GM23338 (cell line): ENCODE data around the gene STRA6. TPM values are rescaled to one million over a fixed set of nuclear protein-coding genes. Genes with fewer than 3 reads are reported as not detected.

Experiments used
- ATAC-seq: fragments of 200-7000 bp; cut with Tn5 transposase; 3 replicates; pipeline ENCODE4 v1.9.1; 2020
- DNase-seq: peaks from one replicate; pipeline ENCODE4 v3.0.0-alpha.2; 2015; ENCODE audit warnings: low spot score
- H2AFZ ChIP-seq: fragments of 200-600 bp; sonication (generic); 2 replicates; pipeline ENCODE4 v1.8.0; 2016; ENCODE audit warnings: antibody characterized with exemption, mild to moderate bottlenecking, moderate library complexity
- H3F3A ChIP-seq: fragments of 200-600 bp; sonication (generic); replicated peaks from 2 replicates; pipeline ENCODE4 v1.8.0; 2017; ENCODE audit warnings: antibody characterized with exemption, mixed run types, low read depth
- H3K27ac ChIP-seq: fragments of 200-600 bp; sonication (generic); 2 replicates; pipeline ENCODE4 v1.6.1; 2016; ENCODE audit warnings: low read depth
- H3K27me3 ChIP-seq: fragments of 200-600 bp; sonication (generic); 2 replicates; pipeline ENCODE4 v1.8.0; 2016; ENCODE audit warnings: mild to moderate bottlenecking, mixed run types, moderate library complexity; ENCODE audit not compliant: insufficient read depth
- H3K36me3 ChIP-seq: fragments of 200-600 bp; sonication (generic); 2 replicates; pipeline ENCODE4 v1.8.0; 2016; ENCODE audit warnings: mild to moderate bottlenecking; ENCODE audit not compliant: insufficient read depth
- H3K4me1 ChIP-seq: fragments of 200-600 bp; sonication (generic); 2 replicates; pipeline ENCODE4 v1.8.0; 2016; ENCODE audit warnings: mild to moderate bottlenecking, moderate library complexity; ENCODE audit not compliant: insufficient read depth
- H3K4me2 ChIP-seq: fragments of 200-600 bp; sonication (generic); 2 replicates; pipeline ENCODE4 v1.7.1; 2017; ENCODE audit warnings: mixed run types
- H3K4me3 ChIP-seq: fragments of 200-600 bp; sonication (generic); 2 replicates; pipeline ENCODE4 v1.6.1; 2016; ENCODE audit warnings: mixed run types
- H3K79me2 ChIP-seq: fragments of 200-600 bp; sonication (generic); replicated peaks from 2 replicates; pipeline ENCODE4 v1.8.0; 2017; ENCODE audit warnings: mild to moderate bottlenecking; ENCODE audit not compliant: insufficient read depth
- H3K9me2 ChIP-seq: fragments of 200-600 bp; sonication (generic); 2 replicates; pipeline ENCODE4 v1.8.0; 2017; ENCODE audit not compliant: insufficient read depth
- H4K20me1 ChIP-seq: fragments of 200-600 bp; sonication (generic); replicated peaks from 2 replicates; pipeline ENCODE4 v1.8.0; 2017; ENCODE audit warnings: mild to moderate bottlenecking; ENCODE audit not compliant: insufficient read depth
- H3K27ac Mint-ChIP-seq: 2 replicates; pipeline ENCODE4 v1.8.0; 2020; ENCODE audit warnings: inconsistent platforms, mild to moderate bottlenecking, moderate library complexity, mixed read lengths
- H3K27me3 Mint-ChIP-seq: 3 replicates; pipeline ENCODE4 v1.8.0; 2022; ENCODE audit warnings: low read depth, mild to moderate bottlenecking, moderate library complexity, mixed read lengths, inconsistent platforms; ENCODE audit not compliant: insufficient read depth, poor library complexity
- H3K36me3 Mint-ChIP-seq: 3 replicates; pipeline ENCODE4 v1.8.0; 2021; ENCODE audit warnings: low read depth, mild to moderate bottlenecking, inconsistent platforms, moderate library complexity, mixed read lengths
- H3K4me1 Mint-ChIP-seq: 3 replicates; pipeline ENCODE4 v1.8.0; 2020; ENCODE audit warnings: mild to moderate bottlenecking, inconsistent platforms, mixed read lengths
- H3K4me3 Mint-ChIP-seq: 3 replicates; pipeline ENCODE4 v1.8.0; 2021; ENCODE audit warnings: moderate library complexity, mild to moderate bottlenecking, inconsistent platforms, mixed read lengths
- H3K9me3 Mint-ChIP-seq: 3 replicates; pipeline ENCODE4 v1.8.0; 2020; ENCODE audit warnings: moderate library complexity, mild to moderate bottlenecking, inconsistent platforms, mixed read lengths
- CREB1 ChIP-seq: fragments of 250-450 bp; sonication (Bioruptor Pico); IDR thresholded peaks from 2 replicates; pipeline ENCODE4 v1.5.0; 2020; ENCODE audit warnings: low read depth, mild to moderate bottlenecking, moderate library complexity
- EZH2 ChIP-seq: fragments of 200-600 bp; sonication (generic); IDR thresholded peaks from one replicate; pipeline ENCODE4 v1.8.0; 2017; ENCODE audit warnings: antibody characterized with exemption, mild to moderate bottlenecking, low read depth; ENCODE audit not compliant: unreplicated experiment
- EZH2phosphoT487 ChIP-seq: fragments of 200-600 bp; sonication (generic); IDR thresholded peaks from one replicate; pipeline ENCODE4 v1.8.1; 2018; ENCODE audit warnings: antibody characterized with exemption; ENCODE audit not compliant: unreplicated experiment
- JUNB ChIP-seq: IDR thresholded peaks from one replicate; pipeline ENCODE4 v1.6.1; 2016; ENCODE audit warnings: antibody characterized with exemption; ENCODE audit not compliant: unreplicated experiment
- NANOG ChIP-seq: IDR thresholded peaks from 2 replicates; pipeline ENCODE4 v1.6.1; 2016; ENCODE audit warnings: antibody characterized with exemption, borderline replicate concordance
- POLR2AphosphoS5 ChIP-seq: IDR thresholded peaks from 2 replicates; pipeline ENCODE4 v1.6.1; 2016; ENCODE audit warnings: antibody characterized with exemption, low read depth
- STAT1 ChIP-seq: IDR thresholded peaks from one replicate; pipeline ENCODE4 v1.6.1; 2016; ENCODE audit warnings: antibody characterized with exemption; ENCODE audit not compliant: unreplicated experiment
- ZNF114 ChIP-seq: fragments of 250-450 bp; sonication (Bioruptor Pico); IDR thresholded peaks from 2 replicates; pipeline ENCODE4 v1.5.0; 2020; ENCODE audit warnings: mild to moderate bottlenecking, moderate library complexity
- ZNF331 ChIP-seq: fragments of 250-450 bp; sonication (Bioruptor Pico); IDR thresholded peaks from 2 replicates; pipeline ENCODE4 v1.5.0; 2020; ENCODE audit warnings: low read depth, mild to moderate bottlenecking, moderate library complexity
- polyA plus RNA-seq: library from polyadenylated mRNA; unstranded; fragments of >200 nt; fragmentation: Nextera tagmentation; extraction: Ambion mirVana; gene quantifications from 2 replicates; pipeline ENCODE4 v1.2.1, GENCODE V29; 2016
- total RNA-seq: library from RNA; depleted of rRNA; stranded (reverse); fragments of >200 nt; shearing (Covaris generic); gene quantifications from 2 replicates; pipeline ENCODE4 v1.2.3, GENCODE V29; 2014
- TF ChIP-seq, protein P1 (sequence below), 2 experiments: fragments of 200-600 bp in 1 of 2; sonication (generic) in 1 of 2; conservative IDR thresholded peaks; 2 replicates each; pipeline versions ENCODE4 v1.5.1 to v1.6.1; 2016 to 2017; ENCODE audit warnings: antibody characterized with exemption in 2 of 2, low read depth in 2 of 2, mild to moderate bottlenecking in 2 of 2, moderate library complexity in 1 of 2
- TF ChIP-seq, protein P2 (sequence below): IDR thresholded peaks from one replicate; pipeline ENCODE4 v1.6.1; 2018; ENCODE audit warnings: antibody characterized with exemption; ENCODE audit not compliant: unreplicated experiment
- TF ChIP-seq, protein P3 (sequence below): IDR thresholded peaks from 2 replicates; pipeline ENCODE4 v1.6.1; 2016; ENCODE audit warnings: antibody characterized with exemption
- TF ChIP-seq, protein P4 (sequence below): fragments of 250-450 bp; sonication (Bioruptor Pico); IDR thresholded peaks from 2 replicates; pipeline ENCODE4 v1.5.0; 2020; ENCODE audit warnings: mild to moderate bottlenecking, moderate library complexity

STRA6 gene
- total and polyA plus RNA-seq, 2 experiments from 2014 or later: 8.2 to 9.9 TPM

- Mint-ChIP-seq H3K4me3 (no peak overlapping the region), H3K4me1 (peaks cover 21% of the 10 kb centered on the region), H3K27me3 (peaks cover 24% of the 10 kb centered on the region), H3K36me3 (no peaks in the 10 kb centered on the region; the same call in 2 of the 3 replicates), H3K9me3 (no peaks in the 10 kb centered on the region), H3K27ac (no peak overlapping the region)
- Histone ChIP-seq H3K36me3 (no peaks in the 10 kb centered on the region), H3F3A (no peaks in the 10 kb centered on the region), H2AFZ (no peak overlapping the region), H3K9me2 (no peaks in the 10 kb centered on the region), H3K4me3 (no peak overlapping the region), H3K4me2 (no peak overlapping the region), H3K27me3 (no peaks in the 10 kb centered on the region), H4K20me1 (no peaks in the 10 kb centered on the region), H3K79me2 (no peaks in the 10 kb centered on the region), H3K4me1 (no peaks in the 10 kb centered on the region), H3K27ac (no peak overlapping the region)
- TF ChIP-seq JUNB (no peak), ZNF331 (CRISPR knock-in tag) (no peak), EZH2 (no peak), EZH2phosphoT487 (no peak), NANOG (no peak), POLR2AphosphoS5 (no peak), ZNF114 (CRISPR knock-in tag) (no peak), CREB1 (CRISPR knock-in tag) (no peak), STAT1 (no peak)
- TF ChIP-seq, protein P1, sequence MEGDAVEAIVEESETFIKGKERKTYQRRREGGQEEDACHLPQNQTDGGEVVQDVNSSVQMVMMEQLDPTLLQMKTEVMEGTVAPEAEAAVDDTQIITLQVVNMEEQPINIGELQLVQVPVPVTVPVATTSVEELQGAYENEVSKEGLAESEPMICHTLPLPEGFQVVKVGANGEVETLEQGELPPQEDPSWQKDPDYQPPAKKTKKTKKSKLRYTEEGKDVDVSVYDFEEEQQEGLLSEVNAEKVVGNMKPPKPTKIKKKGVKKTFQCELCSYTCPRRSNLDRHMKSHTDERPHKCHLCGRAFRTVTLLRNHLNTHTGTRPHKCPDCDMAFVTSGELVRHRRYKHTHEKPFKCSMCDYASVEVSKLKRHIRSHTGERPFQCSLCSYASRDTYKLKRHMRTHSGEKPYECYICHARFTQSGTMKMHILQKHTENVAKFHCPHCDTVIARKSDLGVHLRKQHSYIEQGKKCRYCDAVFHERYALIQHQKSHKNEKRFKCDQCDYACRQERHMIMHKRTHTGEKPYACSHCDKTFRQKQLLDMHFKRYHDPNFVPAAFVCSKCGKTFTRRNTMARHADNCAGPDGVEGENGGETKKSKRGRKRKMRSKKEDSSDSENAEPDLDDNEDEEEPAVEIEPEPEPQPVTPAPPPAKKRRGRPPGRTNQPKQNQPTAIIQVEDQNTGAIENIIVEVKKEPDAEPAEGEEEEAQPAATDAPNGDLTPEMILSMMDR (conservative IDR thresholded peaks at IDR 0.05; ENCODE audit: low read depth in 2 of 2): no peak
- TF ChIP-seq, protein P2, sequence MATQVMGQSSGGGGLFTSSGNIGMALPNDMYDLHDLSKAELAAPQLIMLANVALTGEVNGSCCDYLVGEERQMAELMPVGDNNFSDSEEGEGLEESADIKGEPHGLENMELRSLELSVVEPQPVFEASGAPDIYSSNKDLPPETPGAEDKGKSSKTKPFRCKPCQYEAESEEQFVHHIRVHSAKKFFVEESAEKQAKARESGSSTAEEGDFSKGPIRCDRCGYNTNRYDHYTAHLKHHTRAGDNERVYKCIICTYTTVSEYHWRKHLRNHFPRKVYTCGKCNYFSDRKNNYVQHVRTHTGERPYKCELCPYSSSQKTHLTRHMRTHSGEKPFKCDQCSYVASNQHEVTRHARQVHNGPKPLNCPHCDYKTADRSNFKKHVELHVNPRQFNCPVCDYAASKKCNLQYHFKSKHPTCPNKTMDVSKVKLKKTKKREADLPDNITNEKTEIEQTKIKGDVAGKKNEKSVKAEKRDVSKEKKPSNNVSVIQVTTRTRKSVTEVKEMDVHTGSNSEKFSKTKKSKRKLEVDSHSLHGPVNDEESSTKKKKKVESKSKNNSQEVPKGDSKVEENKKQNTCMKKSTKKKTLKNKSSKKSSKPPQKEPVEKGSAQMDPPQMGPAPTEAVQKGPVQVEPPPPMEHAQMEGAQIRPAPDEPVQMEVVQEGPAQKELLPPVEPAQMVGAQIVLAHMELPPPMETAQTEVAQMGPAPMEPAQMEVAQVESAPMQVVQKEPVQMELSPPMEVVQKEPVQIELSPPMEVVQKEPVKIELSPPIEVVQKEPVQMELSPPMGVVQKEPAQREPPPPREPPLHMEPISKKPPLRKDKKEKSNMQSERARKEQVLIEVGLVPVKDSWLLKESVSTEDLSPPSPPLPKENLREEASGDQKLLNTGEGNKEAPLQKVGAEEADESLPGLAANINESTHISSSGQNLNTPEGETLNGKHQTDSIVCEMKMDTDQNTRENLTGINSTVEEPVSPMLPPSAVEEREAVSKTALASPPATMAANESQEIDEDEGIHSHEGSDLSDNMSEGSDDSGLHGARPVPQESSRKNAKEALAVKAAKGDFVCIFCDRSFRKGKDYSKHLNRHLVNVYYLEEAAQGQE: no peak
- TF ChIP-seq, protein P3, sequence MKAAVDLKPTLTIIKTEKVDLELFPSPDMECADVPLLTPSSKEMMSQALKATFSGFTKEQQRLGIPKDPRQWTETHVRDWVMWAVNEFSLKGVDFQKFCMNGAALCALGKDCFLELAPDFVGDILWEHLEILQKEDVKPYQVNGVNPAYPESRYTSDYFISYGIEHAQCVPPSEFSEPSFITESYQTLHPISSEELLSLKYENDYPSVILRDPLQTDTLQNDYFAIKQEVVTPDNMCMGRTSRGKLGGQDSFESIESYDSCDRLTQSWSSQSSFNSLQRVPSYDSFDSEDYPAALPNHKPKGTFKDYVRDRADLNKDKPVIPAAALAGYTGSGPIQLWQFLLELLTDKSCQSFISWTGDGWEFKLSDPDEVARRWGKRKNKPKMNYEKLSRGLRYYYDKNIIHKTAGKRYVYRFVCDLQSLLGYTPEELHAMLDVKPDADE: no peak
- TF ChIP-seq, protein P4, sequence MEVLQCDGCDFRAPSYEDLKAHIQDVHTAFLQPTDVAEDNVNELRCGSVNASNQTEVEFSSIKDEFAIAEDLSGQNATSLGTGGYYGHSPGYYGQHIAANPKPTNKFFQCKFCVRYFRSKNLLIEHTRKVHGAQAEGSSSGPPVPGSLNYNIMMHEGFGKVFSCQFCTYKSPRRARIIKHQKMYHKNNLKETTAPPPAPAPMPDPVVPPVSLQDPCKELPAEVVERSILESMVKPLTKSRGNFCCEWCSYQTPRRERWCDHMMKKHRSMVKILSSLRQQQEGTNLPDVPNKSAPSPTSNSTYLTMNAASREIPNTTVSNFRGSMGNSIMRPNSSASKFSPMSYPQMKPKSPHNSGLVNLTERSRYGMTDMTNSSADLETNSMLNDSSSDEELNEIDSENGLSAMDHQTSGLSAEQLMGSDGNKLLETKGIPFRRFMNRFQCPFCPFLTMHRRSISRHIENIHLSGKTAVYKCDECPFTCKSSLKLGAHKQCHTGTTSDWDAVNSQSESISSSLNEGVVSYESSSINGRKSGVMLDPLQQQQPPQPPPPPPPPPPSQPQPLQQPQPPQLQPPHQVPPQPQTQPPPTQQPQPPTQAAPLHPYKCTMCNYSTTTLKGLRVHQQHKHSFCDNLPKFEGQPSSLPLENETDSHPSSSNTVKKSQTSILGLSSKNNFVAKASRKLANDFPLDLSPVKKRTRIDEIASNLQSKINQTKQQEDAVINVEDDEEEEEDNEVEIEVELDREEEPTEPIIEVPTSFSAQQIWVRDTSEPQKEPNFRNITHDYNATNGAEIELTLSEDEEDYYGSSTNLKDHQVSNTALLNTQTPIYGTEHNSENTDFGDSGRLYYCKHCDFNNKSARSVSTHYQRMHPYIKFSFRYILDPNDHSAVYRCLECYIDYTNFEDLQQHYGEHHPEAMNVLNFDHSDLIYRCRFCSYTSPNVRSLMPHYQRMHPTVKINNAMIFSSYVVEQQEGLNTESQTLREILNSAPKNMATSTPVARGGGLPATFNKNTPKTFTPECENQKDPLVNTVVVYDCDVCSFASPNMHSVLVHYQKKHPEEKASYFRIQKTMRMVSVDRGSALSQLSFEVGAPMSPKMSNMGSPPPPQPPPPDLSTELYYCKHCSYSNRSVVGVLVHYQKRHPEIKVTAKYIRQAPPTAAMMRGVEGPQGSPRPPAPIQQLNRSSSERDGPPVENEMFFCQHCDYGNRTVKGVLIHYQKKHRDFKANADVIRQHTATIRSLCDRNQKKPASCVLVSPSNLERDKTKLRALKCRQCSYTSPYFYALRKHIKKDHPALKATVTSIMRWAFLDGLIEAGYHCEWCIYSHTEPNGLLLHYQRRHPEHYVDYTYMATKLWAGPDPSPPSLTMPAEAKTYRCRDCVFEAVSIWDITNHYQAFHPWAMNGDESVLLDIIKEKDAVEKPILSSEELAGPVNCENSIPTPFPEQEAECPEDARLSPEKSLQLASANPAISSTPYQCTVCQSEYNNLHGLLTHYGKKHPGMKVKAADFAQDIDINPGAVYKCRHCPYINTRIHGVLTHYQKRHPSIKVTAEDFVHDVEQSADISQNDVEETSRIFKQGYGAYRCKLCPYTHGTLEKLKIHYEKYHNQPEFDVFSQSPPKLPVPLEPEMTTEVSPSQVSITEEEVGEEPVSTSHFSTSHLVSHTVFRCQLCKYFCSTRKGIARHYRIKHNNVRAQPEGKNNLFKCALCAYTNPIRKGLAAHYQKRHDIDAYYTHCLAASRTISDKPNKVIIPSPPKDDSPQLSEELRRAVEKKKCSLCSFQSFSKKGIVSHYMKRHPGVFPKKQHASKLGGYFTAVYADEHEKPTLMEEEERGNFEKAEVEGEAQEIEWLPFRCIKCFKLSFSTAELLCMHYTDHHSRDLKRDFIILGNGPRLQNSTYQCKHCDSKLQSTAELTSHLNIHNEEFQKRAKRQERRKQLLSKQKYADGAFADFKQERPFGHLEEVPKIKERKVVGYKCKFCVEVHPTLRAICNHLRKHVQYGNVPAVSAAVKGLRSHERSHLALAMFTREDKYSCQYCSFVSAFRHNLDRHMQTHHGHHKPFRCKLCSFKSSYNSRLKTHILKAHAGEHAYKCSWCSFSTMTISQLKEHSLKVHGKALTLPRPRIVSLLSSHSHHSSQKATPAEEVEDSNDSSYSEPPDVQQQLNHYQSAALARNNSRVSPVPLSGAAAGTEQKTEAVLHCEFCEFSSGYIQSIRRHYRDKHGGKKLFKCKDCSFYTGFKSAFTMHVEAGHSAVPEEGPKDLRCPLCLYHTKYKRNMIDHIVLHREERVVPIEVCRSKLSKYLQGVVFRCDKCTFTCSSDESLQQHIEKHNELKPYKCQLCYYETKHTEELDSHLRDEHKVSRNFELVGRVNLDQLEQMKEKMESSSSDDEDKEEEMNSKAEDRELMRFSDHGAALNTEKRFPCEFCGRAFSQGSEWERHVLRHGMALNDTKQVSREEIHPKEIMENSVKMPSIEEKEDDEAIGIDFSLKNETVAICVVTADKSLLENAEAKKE (CRISPR knock-in tag): no peak
- DNase-seq (no peak), ATAC-seq (no peak)
These were observed 23.3 kb downstream of the STRA6 start for GRCh38 chr15:74179101-74179841.
